ENCODE results near the gene MAN1A1.
A peak's percentile ranks its signal among the peaks of the same experiment; 100 is the strongest.

Gene MAN1A1

DNA sequence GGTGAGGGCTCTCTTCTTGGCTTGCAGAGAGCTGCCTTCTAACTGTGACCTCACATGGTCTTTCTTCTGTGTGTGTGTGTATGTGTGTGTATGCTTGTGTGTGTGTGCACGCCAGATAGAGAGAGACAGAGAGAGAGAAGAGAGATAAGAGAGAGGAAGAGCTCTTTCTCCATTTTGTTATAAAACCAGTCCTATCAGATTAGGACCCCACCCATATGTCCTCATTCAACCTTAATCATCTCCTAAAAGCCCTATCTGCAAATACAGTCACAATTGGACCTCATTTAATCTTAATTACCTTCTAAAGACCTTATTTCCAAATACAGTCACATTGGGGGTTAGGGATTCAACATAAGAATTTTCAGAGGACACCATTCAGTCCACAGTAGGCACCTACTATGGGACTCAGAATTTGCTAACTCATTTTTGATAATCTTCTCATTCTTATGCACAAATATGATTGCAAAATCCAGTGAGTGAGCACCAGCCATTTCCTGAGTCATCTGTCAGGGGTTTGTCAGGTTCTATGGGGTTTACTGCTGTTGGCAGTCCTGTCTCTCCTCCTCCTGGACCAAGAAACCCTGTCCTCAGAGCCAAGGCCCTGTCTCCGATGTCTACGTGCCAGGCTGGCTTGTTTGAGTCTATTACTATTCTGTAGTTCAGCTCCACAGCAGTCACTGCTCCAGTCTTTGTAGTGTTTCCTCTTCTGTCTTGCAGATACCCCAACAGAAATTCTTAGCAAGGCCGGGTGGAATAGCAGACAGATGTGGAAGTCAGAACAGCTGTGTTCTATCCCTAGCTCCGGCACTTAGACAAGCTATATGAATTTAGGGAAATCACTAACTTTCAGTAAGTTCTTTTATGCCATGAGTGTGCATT, 212.1 kb downstream of the MAN1A1 start:
- no peak for DNase-seq

- no peak for DNase-seq
Measured at GRCh38 chr6:119134752-119135151, 214.8 kb downstream of the MAN1A1 start.

- DNase-seq = no peak
Measured at GRCh38 chr6:119133400-119133799, 216.2 kb downstream of the MAN1A1 start.

GRCh38 chr6:119132261-119132981, 217.1 kb downstream of the MAN1A1 start:
- no peak for DNase-seq

DNA sequence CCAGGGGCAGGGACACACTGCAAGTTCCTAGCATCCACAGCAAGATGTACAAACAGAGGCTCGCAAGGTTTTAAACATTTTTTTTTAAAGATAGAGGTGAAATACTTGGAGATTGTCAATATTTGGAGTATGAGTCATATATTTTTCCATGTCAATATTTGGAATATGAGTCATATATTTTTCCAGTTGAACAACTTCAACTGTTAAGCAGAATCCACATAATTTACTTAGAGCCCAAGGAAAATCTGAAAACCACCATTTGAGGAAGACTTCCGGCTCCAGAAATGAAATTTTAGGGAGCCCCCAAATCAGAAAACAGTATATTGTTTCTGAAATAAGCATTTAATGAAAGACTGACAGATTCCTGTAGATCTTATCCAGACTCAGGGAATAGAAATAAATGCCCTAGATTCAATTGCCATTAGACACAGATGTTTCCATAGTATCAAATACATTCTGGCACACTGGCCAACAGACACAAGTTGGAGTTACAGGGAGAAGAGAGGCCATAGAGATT, 219.5 kb downstream of the MAN1A1 start:
- DNase-seq = peak; percentile 78

DNA sequence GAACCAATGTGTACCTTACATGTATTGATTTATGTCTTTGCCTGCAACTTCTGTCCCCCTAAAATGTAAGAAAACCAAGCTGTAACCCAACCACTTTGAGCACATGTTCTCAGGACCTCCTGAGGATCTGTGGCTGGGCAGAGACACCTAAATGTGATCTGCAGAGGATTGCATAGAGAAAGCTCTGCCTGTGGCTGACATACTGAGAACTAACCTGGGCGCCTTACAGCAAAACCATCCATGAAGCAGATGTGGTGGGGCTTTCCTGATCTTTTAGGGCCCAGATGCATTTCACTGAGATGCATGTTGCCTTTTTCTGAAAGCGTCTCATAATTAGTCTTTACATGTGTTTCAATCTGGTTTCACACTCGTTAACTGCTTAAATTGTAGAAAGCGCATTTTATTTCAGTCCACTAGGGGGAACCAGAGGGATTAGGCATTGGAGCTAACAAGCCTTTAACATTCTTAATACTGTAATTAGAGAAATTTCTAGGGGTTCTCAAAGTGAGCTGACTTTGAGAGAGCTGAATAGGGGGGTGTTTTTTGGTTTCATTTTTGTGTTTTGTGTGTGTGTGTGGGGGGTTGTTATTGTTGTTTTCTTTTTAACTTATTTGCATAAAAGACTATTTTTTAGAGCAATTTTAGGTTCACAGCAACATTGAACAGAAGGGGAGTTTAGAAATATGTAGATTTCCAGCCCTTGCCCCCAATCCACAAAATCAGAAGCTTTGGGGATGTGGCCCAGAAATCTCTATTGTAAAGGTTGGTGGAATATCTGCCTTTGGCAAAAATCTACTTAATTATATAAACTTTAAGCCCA, 220.2 kb downstream of the MAN1A1 start:
- DNase-seq = peak; percentile 72

DNA sequence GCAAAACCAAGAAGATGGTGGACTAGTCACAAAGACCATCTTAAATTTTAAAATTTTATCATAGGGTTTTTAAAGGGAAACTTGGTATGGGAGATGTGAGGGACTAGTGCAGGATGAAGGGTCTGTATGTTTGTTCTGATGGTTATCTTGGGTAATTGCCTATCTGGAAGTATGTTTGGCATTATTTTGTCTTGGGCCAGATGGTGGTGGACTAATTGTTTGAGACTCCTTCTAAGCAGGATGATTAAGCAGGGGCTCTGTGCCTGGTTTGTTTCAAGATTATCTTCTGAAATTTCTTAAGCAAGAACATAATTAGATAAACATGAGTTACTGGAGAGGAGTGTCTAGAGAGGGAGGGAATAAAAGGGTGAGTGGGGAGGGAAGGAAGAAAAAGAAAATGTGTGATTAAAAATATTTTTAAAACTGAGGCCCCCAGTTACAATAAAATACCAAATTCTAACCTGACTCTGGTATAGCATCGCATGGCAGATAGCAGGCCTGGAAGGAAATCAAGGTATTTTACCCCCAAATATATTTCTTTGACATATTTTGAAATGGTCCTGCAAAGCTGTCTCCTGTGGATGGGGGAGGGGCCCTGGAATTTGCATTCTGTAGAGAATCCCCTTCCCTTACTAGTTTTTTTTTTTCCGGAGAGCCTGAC, 221.2 kb downstream of the MAN1A1 start:
- DNase-seq = no peak

DNA sequence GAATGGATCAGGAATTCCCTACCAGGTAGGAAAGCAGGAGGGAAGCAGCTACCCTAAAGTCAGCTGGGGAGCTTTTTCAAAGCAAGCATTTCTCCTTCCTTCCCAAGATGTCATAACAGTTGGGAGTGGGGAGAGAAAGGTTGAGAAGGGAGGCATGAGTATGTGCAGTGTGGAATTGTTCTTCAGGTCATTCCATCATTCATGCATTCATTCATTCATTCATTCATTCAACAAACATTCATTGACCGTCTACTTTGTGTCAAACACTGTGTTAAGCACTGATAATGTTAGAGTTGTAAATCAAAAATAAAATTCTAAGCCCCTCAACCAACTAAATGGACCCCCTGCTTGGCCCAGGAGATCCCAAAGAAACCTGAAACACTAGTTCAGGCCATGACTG, 221.9 kb downstream of the MAN1A1 start:
- no peak for DNase-seq
